Measurements from ENCODE around the gene KIF21B.
"Not testable (repeated sequence)": the region's sequence is repeated elsewhere in the genome, so short reads cannot be mapped to it uniquely, and the experiment has no call there.

KIF21B gene

DNA sequence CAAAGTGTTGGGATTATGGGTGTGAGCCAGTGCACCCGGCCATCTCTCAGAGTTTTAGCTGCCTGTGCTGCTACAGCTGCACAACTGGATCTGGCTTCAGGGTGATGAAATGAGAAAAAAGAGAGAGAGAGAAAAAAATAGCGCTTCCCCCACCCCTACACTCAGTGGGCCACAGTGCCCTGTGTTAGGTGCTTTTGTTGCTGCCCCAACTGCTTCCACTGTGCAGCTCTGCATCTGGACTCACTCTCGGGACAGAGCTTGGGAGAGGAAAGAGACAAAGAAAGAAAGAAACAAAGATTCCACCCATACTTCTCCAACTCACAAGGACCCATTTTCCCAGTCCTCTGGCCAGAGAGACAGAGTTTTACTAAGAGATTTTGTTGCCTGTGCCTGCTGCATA is 78.4 kb downstream of the KIF21B start:
- no peak overlapping the region for H3K4me2 ChIP-seq
- no peaks in the 10 kb centered on the region for H3K36me3 ChIP-seq (ENCODE audit: insufficient read depth)
- H3K9ac ChIP-seq = no peak overlapping the region
- H4K20me1 ChIP-seq (ENCODE audit: insufficient read depth) = no peaks in the 10 kb centered on the region
- H3K79me2 ChIP-seq (ENCODE audit: insufficient read depth, low read depth) = no peaks in the 10 kb centered on the region
- no peak overlapping the region for H3K4me3 ChIP-seq (IDR thresholded peaks at IDR 0.05; ENCODE audit: insufficient read depth, low read depth, low read length)
- TF ChIP-seq, protein P1, sequence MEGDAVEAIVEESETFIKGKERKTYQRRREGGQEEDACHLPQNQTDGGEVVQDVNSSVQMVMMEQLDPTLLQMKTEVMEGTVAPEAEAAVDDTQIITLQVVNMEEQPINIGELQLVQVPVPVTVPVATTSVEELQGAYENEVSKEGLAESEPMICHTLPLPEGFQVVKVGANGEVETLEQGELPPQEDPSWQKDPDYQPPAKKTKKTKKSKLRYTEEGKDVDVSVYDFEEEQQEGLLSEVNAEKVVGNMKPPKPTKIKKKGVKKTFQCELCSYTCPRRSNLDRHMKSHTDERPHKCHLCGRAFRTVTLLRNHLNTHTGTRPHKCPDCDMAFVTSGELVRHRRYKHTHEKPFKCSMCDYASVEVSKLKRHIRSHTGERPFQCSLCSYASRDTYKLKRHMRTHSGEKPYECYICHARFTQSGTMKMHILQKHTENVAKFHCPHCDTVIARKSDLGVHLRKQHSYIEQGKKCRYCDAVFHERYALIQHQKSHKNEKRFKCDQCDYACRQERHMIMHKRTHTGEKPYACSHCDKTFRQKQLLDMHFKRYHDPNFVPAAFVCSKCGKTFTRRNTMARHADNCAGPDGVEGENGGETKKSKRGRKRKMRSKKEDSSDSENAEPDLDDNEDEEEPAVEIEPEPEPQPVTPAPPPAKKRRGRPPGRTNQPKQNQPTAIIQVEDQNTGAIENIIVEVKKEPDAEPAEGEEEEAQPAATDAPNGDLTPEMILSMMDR (conservative IDR thresholded peaks at IDR 0.05; ENCODE audit: low read depth, low read length) = no peak
- H3K27ac ChIP-seq = no peak overlapping the region
- H2AFZ ChIP-seq (ENCODE audit: low read depth) = no peak overlapping the region
- no peaks in the 10 kb centered on the region for H3K27me3 ChIP-seq (ENCODE audit: insufficient read depth, low read depth)
- no peaks in the 10 kb centered on the region for H3K4me1 ChIP-seq (ENCODE audit: low read depth, poor library complexity, severe bottlenecking)

DNA sequence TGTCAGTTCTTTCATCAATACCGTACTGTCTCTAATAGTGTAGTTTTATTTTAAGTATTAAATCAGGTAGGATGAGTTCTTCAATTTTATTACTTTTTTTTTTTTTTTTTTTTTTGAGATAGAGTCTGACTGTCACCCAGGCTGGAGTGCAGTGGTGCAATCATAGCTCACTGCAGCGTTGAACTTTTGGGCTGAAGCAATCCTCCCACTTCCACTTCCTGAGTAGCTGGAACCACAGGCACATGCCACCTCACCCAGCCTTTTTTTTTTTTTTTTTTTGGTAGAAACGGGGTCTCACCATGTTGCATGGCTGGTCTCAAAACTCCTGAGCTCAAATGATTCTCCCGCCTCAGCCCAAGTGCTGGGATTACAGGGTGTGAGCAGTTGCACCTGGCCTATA is 84.6 kb downstream of the KIF21B start:
- H3K27ac ChIP-seq = no peak overlapping the region
- no peaks in the 10 kb centered on the region for H3K36me3 ChIP-seq (ENCODE audit: insufficient read depth)
- no peak overlapping the region for H3K4me2 ChIP-seq
- no peaks in the 10 kb centered on the region for H3K27me3 ChIP-seq (ENCODE audit: insufficient read depth, low read depth)
- H2AFZ ChIP-seq (ENCODE audit: low read depth) = no peak overlapping the region
- no peak overlapping the region for H3K4me3 ChIP-seq (IDR thresholded peaks at IDR 0.05; ENCODE audit: insufficient read depth, low read depth, low read length)
- no peaks in the 10 kb centered on the region for H3K4me1 ChIP-seq (ENCODE audit: low read depth, poor library complexity, severe bottlenecking)
- no peaks in the 10 kb centered on the region for H3K79me2 ChIP-seq (ENCODE audit: insufficient read depth, low read depth)
- no peak overlapping the region for H3K9ac ChIP-seq
- TF ChIP-seq, protein P1 (conservative IDR thresholded peaks at IDR 0.05; ENCODE audit: low read depth, low read length) = no peak
- no peaks in the 10 kb centered on the region for H4K20me1 ChIP-seq (ENCODE audit: insufficient read depth)

DNA sequence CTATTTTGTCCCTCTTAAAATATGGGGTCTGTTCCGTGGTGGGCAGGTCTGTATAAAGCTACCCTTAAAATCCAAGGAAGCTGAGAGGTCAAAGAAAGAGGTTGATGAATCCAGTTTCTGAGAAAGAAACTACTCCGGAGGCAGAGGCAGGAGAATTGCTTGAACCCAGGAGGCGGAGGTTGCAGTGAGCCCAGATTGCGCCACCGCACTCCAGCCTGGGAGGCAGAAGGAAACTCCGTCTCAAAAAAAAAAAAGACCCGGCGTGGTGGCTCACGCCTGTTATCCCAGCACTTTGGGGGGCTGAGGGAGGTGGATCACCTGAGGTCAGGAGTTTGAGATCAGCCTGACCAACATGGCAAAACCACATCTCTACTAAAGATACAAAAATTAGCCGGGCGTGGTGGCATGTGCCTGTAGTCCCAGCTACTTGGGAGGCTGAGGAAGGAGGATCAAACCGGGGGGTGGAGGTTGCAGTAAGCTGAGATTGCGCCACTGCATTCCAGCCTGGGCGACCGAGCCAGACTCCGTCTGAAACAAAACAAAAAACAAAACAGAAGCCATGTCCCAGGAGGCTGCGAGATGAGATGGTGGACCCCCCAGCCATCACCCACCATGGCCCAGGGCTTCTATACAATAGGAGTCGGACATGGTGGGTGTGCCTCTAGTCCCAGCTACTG is 88.1 kb downstream of the KIF21B start:
- not testable (repeated sequence) for H3K79me2 ChIP-seq (ENCODE audit: insufficient read depth, low read depth); H4K20me1 ChIP-seq (ENCODE audit: insufficient read depth); H3K36me3 ChIP-seq (ENCODE audit: insufficient read depth); H3K4me1 ChIP-seq (ENCODE audit: low read depth, poor library complexity, severe bottlenecking); H3K4me3 ChIP-seq (IDR thresholded peaks at IDR 0.05; ENCODE audit: insufficient read depth, low read depth, low read length); H3K9ac ChIP-seq; H3K27me3 ChIP-seq (ENCODE audit: insufficient read depth, low read depth); H3K27ac ChIP-seq; H2AFZ ChIP-seq (ENCODE audit: low read depth); H3K4me2 ChIP-seq

DNA sequence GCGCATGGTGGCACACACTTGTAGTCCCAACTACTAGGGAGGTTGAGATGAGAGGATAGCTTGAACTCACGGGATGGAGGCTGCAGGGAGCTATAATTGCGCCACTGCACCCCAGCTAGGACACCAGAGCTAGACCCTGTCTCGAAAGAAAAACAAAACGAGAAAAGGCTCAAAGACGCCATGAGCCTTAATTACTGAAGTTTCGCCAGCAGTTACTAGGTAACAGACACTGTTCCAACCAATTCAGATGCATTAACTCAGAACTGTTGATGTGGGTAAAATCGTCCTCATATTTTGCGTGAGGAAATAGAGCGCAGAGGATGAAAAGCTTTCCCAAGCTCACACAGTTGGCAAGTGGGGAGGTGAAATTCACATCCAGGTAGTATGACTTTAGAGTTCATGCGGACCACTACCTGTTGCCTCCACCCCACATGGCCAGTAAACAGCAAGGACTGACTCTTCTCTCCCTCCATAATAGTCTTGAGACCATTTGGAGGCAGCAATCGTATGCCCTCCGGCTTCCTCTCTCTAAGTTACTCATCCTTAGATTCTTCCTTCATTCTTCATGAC is 88.8 kb downstream of the KIF21B start:
- H3K4me3 ChIP-seq (IDR thresholded peaks at IDR 0.05; ENCODE audit: insufficient read depth, low read depth, low read length) = no peak overlapping the region
- H3K79me2 ChIP-seq (ENCODE audit: insufficient read depth, low read depth) = no peaks in the 10 kb centered on the region
- H3K27ac ChIP-seq = no peak overlapping the region
- H3K4me1 ChIP-seq (ENCODE audit: low read depth, poor library complexity, severe bottlenecking) = no peaks in the 10 kb centered on the region
- no peak overlapping the region for H3K4me2 ChIP-seq
- TF ChIP-seq, protein P1 (conservative IDR thresholded peaks at IDR 0.05; ENCODE audit: low read depth, low read length) = no peak
- H2AFZ ChIP-seq (ENCODE audit: low read depth) = no peak overlapping the region
- no peaks in the 10 kb centered on the region for H4K20me1 ChIP-seq (ENCODE audit: insufficient read depth)
- no peaks in the 10 kb centered on the region for H3K27me3 ChIP-seq (ENCODE audit: insufficient read depth, low read depth)
- H3K36me3 ChIP-seq (ENCODE audit: insufficient read depth) = no peaks in the 10 kb centered on the region
- H3K9ac ChIP-seq = no peak overlapping the region

DNA sequence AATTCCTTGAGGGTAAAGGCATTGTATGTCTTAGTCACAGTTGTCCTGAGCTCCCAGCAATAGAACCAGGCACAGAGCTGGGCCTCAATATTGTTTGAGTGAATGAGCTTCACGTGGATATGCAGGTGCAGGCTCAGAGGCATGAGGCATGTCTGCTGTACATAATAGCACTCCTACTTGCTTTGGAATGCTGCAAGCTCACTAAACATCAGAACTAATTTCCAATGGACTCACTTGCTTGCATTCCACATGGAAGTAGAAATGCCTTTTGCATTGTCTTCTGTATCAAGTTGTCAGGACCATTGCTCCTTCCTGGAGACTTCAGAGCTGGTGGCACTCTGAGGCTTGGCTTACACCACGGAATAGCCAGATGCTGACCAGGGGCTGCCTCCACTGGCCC is 91.7 kb downstream of the KIF21B start:
- Histone ChIP-seq H3K4me3 (IDR thresholded peaks at IDR 0.05; ENCODE audit: insufficient read depth, low read depth, low read length) (no peak overlapping the region), H3K4me2 (no peak overlapping the region), H3K36me3 (ENCODE audit: insufficient read depth) (no peaks in the 10 kb centered on the region), H3K9ac (no peak overlapping the region), H3K27me3 (ENCODE audit: insufficient read depth, low read depth) (no peaks in the 10 kb centered on the region), H3K79me2 (ENCODE audit: insufficient read depth, low read depth) (no peaks in the 10 kb centered on the region), H3K4me1 (ENCODE audit: low read depth, poor library complexity, severe bottlenecking) (no peaks in the 10 kb centered on the region), H3K27ac (no peak overlapping the region), H2AFZ (ENCODE audit: low read depth) (no peak overlapping the region), H4K20me1 (ENCODE audit: insufficient read depth) (no peaks in the 10 kb centered on the region)
- TF ChIP-seq, protein P1 (conservative IDR thresholded peaks at IDR 0.05; ENCODE audit: low read depth, low read length) = no peak

DNA sequence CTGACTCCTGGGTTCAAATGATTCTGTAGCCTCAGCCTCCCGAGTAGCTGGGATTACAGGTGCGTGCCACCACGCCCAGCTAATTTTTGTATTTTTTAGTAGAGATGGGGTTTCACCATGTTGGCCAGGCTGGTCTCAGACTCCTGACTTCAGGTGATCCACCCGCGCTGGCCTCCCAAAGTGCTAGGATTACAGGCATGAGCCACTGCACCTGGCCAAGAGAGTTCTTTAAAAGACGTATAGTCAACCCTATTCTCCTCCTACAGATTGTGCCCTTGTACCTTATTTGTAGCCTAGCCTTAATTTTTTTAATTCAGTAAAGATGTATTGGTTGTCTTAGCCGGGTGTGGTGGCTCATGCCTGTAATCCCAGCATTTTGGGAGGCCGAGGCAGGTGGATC is 93.2 kb downstream of the KIF21B start:
- H3K79me2 ChIP-seq (ENCODE audit: insufficient read depth, low read depth); H3K36me3 ChIP-seq (ENCODE audit: insufficient read depth); H4K20me1 ChIP-seq (ENCODE audit: insufficient read depth); H2AFZ ChIP-seq (ENCODE audit: low read depth); H3K9ac ChIP-seq; H3K4me1 ChIP-seq (ENCODE audit: low read depth, poor library complexity, severe bottlenecking); H3K27me3 ChIP-seq (ENCODE audit: insufficient read depth, low read depth); H3K4me3 ChIP-seq (IDR thresholded peaks at IDR 0.05; ENCODE audit: insufficient read depth, low read depth, low read length); H3K4me2 ChIP-seq; H3K27ac ChIP-seq: not testable (repeated sequence)
